HG03342 (cell line): Measurements from ENCODE around the gene ANAPC1.
"Not testable (repeated sequence)": the region's sequence is repeated elsewhere in the genome, so short reads cannot be mapped to it uniquely, and the experiment has no call there.

ENCODE experiments used
- ATAC-seq: cut with Tn5 transposase; IDR thresholded peaks from one replicate; pipeline ENCODE4 v1.9.1; 2021; ENCODE audit warnings: mild to moderate bottlenecking, moderate library complexity; ENCODE audit not compliant: unreplicated experiment

The ANAPC1 gene, protein sequence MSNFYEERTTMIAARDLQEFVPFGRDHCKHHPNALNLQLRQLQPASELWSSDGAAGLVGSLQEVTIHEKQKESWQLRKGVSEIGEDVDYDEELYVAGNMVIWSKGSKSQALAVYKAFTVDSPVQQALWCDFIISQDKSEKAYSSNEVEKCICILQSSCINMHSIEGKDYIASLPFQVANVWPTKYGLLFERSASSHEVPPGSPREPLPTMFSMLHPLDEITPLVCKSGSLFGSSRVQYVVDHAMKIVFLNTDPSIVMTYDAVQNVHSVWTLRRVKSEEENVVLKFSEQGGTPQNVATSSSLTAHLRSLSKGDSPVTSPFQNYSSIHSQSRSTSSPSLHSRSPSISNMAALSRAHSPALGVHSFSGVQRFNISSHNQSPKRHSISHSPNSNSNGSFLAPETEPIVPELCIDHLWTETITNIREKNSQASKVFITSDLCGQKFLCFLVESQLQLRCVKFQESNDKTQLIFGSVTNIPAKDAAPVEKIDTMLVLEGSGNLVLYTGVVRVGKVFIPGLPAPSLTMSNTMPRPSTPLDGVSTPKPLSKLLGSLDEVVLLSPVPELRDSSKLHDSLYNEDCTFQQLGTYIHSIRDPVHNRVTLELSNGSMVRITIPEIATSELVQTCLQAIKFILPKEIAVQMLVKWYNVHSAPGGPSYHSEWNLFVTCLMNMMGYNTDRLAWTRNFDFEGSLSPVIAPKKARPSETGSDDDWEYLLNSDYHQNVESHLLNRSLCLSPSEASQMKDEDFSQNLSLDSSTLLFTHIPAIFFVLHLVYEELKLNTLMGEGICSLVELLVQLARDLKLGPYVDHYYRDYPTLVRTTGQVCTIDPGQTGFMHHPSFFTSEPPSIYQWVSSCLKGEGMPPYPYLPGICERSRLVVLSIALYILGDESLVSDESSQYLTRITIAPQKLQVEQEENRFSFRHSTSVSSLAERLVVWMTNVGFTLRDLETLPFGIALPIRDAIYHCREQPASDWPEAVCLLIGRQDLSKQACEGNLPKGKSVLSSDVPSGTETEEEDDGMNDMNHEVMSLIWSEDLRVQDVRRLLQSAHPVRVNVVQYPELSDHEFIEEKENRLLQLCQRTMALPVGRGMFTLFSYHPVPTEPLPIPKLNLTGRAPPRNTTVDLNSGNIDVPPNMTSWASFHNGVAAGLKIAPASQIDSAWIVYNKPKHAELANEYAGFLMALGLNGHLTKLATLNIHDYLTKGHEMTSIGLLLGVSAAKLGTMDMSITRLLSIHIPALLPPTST (N-terminal part only)

DNA sequence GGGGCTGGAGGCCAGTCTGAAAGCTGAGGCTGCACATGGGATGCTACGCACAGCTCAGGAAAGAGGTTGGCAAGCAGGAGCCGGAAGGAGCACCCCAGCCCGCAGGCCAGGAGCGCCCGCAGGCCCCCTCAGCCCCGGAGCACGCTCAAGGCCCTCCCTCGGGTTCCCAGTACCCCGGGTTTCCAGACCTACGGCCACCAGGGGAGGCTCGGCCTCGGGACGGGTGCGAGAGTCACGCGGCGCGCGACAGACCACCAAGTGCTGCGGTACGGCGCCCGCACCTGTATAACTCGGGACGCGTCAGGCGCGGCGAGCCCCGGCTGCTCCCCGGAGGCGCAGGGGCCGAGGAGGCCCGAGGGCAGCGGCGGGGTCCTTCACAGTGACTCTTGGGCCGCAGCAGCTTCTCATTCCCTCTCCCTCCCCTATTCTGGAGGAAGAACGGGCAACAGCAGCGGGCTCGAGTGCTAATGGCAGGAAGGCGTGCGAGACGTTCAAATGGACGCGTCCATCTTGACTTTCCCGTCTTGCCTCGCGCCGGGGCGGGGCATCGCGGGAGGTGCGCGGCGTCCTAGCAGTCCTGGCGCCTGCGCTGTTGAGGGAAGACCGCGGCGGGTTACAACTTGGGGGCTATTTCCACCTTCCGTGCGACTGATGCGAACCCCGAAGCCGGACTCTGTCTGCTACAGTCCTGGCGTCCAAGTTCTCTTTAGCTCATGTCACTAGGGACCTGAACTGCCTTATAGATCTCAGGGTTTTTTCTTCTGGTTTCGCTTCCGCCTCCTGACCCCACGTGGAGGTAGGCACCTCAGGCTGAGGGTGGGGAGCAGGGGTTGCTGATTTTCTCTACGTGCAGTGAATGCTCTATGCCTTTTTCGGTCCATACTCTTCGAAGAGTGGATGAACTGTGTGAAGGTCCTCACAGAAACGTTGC lies at the start of gene ANAPC1:
Gene ANAPC1 (minus strand): TSS at position 533 of the 931 bp plus-strand sequence. CDS start 3,368 bp downstream, outside the sequence.
- ATAC-seq, result peak; percentile 87

DNA sequence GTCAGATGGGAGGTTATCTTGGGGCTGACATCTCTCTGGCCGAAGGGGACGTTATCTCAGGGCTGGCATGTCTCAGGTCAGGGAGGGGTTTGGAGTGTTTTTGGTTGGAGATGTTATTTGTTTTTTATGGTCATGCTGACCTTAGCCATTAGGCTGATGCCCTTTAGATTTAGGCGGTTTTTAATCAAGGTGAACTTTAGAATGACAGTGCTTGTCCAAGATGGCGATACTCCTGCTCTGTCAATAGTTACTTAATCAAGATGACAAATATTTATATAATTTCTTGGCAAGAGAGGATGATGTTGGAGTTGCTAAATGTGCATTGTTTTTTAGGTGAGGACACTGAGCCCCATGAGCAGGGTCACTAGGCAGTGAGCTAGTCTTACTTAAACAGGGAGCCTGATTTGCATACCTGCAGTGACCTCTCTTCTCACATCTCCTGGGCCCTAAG lies 48.9 kb upstream of the ANAPC1 start:
- ATAC-seq, result no peak

DNA sequence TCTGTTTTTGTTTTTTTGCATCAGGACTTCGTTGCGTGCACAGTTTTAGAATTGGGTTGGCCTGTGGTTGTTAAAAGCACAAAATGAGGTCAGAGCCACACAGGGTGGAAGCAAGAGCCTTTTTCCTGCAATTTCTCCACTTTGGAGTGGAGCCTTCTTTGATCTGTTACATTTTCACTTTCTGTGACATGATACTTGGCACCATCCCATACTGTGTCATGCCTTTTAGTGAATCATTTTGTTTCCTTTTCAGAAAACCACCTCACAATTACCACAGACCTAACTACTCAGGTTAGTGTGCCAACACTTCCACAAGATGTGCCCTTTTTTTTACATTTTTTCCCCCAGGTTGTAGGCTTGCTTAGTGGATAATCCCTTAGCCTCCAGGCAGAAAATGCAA lies 46.9 kb upstream of the ANAPC1 start:
- no peak for ATAC-seq

DNA sequence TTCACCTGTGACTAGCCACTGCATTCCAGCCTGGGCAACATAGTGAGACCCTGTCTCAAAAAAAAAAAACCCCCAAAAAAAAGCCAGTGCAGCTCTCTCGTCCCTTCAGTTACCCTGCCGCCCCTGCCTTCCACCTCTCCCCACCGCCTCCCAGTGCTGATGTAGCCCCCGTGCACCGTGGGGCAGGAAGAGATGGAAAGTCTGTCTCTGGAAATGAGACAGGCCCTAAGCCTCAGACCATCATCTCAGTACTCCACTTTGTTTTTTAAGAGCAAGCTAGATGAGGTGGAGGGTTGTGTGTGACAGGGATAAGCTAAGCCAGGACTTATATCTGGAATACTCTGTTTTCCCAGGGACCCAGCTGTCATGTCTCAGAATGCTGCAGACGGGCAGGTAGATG lies 46.4 kb upstream of the ANAPC1 start:
- no peak for ATAC-seq

DNA sequence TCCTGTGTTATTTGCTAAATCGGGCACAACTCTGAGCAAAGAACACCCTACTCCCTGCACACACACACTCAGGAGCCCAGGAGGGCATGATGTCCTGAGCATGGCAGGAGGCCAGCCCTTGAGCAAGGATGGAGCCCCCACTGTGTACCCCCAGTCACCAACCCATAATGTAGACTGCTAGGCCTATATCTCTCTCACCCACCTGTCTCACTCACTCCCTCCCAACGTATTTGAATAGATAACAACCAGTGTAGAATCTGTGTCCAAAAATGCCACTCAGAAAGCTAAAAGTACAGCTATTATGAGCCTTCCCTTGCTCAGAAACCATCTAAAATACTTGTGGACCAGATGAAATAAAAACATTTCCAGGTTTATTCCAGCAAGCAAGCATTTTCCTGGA lies 43.7 kb upstream of the ANAPC1 start:
- ATAC-seq, result no peak

DNA sequence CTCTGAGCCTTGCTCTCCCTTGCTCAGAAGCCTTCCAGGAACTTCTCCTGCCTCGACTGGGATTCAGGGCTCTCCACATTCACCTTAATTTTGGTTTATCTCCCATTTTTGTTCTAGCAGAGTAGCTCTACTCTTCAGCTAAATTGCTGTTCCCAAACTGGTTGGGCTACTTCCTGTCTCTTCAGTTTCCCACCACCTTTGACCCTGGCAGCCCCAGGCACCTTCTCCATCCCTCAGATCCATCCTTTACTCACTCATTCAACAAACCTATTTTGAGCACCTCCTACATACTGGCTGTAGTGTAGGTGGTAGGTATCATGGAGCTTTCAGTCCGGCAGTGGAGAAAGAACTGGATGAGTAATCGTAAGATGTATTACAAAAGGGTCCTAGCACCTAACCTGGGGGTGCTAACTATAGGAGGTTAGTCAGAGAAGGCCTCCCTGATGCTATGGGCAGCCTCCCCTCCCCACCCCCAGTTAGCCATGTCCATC lies 40.7 kb upstream of the ANAPC1 start:
- ATAC-seq, result no peak

DNA sequence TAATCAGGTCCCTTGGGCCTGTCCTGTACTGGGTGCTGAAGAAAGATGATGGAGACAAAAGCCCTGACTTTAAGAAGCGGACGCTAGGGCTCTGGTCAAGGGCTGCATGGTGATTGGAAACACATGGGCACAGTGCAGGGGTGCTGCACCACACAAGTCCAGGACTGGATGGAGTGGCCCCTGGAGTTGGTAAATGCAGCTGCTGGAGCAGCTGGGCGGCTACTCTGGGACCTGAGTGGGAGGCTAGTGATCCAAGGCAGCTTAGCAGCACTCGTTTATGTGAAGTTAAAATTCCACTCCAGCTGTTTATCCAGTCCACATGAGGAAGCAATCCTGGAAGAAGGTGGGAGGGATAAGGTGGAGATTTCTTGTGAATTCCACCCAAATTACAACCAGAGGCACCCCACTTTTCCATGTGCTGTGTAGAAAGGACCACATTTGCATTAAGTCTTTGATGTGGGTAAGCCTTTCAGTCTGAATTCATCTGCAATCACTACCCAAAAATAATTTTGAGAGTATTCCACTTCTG lies 39.3 kb upstream of the ANAPC1 start:
- ATAC-seq, result no peak

DNA sequence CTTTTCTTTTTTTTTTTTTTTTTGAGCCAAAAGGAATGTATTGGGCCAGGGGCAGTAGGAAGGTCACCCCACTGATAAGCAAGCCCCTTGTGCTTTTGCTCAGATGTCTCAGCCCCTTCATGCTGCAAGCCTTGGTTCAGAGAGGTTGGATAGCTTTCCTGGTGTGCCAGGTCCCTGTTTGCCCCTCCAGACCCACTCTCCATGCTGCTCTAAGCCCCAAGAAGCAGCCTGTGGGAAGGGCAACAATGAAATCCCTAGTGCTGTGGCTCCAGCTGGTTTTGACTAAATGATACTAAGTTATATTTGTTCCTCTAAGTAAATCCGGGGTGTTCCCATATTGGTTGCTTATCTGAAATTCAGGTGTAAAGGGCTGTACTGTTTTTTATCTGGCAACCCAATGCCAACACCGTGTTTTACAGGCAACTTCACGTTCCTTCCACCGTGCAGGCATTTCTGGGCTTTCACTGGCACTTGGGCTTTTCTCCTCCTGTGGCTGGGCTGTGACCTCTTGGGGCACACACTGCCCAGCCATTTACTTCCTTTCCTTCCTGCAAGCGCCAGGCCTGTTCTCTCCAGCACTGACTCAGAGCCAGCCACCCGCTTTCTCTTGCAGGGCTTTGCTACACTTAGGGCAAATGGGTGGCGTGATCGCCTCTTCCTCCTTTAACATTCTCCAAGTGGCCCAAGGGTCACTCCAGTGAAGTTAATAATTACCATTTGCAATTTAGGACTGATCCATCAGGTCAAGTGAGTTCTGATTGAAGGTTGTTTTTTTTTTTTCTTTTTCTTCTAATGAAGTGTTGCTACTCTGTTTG lies 36.0 kb upstream of the ANAPC1 start:
- ATAC-seq, result no peak

DNA sequence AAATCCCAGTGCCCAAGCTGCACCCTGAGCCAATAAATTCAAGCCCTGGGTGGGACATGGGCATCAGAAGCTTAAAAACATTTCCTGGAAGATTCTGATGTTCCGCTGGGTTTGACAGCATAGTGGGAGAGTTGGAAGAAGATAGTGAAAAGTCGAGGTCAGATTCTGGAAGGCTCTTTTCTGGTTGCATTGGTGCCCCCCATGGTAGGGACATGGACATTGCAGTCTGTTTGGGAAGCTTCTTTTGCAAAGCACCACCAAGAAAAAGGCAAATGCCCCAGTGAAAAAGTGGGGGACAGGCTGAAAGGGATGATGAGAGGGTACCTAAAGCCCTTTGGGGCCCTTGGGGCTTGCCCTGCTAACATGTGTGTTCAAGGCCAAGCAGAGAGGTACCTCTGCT lies 35.4 kb upstream of the ANAPC1 start:
- ATAC-seq, result no peak

DNA sequence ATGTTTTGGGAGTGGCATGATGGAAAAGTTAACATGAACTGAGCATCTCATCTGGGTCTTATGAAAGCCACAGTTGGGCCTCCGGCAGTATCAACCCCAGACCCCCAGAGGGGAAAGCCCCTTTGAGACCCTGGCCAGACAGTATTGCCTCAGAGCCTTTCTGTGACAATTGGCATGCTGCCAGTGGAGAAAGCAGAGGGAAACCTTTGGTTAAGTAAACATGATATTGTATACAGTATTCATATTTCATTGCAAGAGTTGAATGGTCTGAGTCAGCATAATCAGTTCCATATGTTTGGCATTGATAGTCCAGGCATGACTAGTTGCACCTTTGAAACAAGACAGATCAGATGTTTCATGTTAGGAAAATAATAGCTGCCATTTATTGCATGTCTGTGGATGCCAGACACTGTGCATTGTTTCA lies 34.4 kb upstream of the ANAPC1 start:
- ATAC-seq, result no peak

DNA sequence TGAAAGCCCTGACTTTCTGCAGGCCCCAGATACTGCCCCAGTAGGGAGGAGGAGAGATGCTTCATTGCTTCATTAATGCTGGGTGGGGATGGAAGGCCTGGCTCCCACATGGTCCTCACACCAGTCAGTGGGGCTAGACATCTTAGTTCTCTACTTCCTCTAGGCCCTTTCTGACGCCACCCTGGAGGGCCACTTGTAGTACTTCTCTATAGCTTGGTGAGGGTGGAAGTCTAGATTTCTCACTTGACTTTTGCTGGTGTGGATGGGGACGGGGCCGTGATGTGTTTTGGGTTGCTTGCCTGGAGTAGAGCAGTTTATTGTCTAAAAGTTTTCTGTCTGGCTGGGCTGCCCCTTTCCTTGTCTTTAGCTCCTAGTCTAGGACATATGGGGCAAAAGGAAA lies 33.1 kb upstream of the ANAPC1 start:
- no peak for ATAC-seq

DNA sequence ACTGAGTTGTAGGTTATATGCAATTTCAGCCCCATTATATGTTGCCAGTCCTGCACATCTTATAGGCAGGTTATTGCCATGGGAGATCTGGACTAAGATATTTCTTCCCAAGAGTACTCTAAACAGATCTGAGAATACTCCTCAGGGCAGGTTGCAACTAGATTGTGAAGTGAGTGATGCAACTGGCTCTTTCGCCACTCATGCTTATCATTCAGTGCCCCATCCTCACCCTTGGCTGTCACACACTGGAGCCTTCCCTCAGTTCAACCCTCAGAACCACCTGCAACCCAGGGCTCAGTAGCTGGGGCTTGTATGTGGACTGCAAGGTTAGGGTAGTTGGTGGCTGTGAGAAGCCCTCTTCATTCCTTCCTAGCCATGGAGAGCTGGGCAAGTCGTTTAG lies 28.6 kb upstream of the ANAPC1 start:
- no peak for ATAC-seq

DNA sequence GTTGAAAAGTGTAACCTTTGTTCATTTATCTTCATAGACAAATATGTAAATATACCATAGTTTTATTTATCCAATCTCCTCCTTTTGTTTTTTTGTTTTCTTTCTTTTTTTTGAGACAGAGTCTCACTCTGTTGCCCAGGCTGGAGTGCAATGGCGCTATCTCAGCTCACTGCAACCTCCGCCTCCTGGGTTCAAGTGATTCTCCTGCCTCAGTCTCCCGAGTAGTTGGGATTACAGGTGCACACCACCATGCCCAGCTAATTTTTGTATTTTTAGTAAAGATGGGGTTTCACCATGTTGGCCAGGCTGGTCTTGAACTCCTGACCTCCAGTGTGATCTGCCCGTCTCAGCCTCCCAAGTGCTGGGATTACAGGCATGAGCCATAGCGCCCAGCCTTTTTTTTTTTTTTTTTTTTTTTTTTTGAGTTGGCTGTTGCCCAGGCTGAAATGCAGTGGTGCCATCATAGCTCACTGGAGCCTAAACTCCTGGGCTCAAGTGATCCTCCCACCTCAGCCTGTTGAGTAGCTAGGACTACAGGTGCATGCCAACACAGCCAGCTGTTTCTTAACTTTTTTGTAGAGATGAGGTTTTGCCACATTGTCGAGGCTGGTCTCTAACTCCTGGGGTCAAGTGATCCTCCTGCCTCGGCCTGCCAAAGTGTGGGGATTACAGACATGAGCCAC lies 27.4 kb upstream of the ANAPC1 start:
- not testable (repeated sequence) for ATAC-seq

DNA sequence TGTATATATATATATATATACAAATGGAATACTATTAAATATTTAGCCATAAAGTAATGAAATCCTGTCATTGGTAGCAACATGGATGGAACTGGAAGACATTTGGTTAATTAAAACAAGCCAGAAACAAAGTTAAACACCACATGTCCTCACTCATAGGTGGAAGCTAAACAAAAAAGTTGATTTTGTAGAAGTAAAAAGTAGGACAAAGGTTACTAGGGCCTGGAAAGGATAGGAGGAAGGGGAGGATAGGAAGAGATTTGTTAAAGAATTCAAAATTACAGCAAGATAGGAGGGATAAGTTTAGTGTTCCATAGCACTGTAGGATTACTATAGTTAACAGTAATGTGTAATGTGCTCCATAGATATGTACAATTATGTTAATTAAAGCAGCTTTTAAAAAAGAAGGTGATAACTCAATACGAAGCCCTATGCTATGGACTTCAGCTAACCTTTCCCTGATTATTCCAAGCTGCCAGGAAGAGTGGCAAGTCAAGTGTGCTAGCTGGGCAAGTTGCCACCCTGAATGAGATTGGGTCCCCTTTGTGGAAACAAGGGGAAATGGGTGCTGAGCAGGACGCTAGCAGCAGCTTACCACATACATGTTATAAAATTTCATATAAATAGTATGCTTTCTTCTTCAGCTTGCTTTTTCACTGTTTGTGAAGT lies 26.8 kb upstream of the ANAPC1 start:
- ATAC-seq, result no peak

DNA sequence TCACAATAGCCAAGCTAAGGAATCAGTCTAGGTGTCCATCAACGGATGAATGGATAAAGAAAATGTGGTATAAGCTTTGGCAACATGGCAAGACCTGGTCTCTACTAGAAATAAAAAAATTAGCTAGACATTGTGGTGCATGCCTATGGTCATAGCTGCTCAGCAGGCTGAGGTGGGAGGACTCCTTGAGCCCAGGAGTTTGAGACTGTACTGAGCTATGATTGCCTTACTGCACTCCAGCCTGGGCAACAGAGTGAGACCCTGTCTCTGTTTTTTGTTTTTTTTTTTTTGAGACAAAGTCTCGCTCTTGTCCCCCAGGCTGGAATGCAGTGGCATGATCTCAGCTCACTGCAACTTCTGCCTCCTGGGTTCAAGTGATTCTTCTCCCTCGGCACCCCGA lies 26.0 kb upstream of the ANAPC1 start:
- ATAC-seq, result not testable (repeated sequence)

DNA sequence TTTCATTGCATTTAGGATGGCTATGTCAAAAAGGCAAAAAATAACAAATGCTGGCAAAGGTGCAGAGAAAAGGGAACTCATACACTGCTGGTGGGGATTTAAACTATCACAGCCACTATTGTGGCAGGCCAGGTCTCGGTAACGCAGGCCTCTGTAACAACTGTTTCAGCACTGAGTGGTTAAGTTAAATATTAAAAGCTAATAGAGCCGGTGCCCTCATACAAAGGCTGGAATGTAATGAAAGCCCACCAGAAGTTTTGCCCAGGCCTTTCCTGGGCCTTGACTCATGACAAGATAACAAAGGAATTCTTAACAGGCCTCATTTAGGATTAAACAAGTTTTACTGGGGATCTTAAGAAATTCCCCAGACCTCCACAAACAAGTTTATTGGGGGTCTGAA lies 25.1 kb upstream of the ANAPC1 start:
- no peak for ATAC-seq

DNA sequence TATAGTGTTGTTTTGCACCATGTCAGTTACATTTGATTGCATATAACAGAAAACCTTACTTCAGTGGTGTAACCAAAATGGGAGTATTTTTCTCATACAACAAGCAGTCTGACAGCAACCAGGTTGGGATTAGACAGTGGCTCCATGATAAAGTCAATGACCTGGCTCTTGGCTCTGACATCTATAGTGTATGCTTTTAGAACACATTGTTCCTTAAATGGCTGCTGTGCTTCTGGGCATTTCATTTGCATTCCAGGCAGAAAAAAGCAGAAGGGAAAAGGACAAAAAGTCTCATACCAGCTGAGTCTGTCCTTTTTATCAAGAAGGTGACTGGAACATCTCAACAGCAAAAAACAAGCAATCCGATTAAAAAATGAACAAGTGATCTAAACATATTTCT lies 24.6 kb upstream of the ANAPC1 start:
- ATAC-seq, result no peak
